Stimulated activated CD4-positive, alpha-beta T cell treated with anti-CD3 and anti-CD28 coated beads, TNF-alpha, amount 100 ng/mL, for 4 hours (primary cell): Measurements from ENCODE around the gene RSBN1.
"Not testable (repeated sequence)": the region's sequence is repeated elsewhere in the genome, so short reads cannot be mapped to it uniquely, and the experiment has no call there.

Source experiments
- DNase-seq, 3 experiments: peaks; one replicate each; pipeline ENCODE4 v3.0.0-alpha.2; 2020; ENCODE audit warnings: low read depth in 3 of 3

The RSBN1 gene

GRCh38 chr1:113782406-113782805 is 29.9 kb downstream of the RSBN1 start:
- DNase-seq, result no peak

- no peak for DNase-seq
Observed at GRCh38 chr1:113780374-113781146, 31.7 kb downstream of the RSBN1 start.

- DNase-seq, result no peak
Observed at GRCh38 chr1:113779542-113779941, 32.7 kb downstream of the RSBN1 start.

GRCh38 chr1:113777561-113777960 is 34.7 kb downstream of the RSBN1 start:
- no peak for DNase-seq

GRCh38 chr1:113770031-113770430 is 42.2 kb downstream of the RSBN1 start:
- DNase-seq, result no peak

GRCh38 chr1:113769601-113769970 is 42.7 kb downstream of the RSBN1 start:
- no peak for DNase-seq

- no peak for DNase-seq
Observed at GRCh38 chr1:113768916-113769600, 43.2 kb downstream of the RSBN1 start.

- no peak for DNase-seq
Observed at GRCh38 chr1:113765306-113766230, 46.7 kb downstream of the RSBN1 start.

GRCh38 chr1:113763661-113764060 is 48.6 kb downstream of the RSBN1 start:
- DNase-seq, result no peak

- DNase-seq, result no peak
Observed at GRCh38 chr1:113761937-113762336, 50.3 kb downstream of the RSBN1 start.

- no peak for DNase-seq
Observed at GRCh38 chr1:113760102-113761080, 51.9 kb downstream of the RSBN1 start.

- peak; percentile 8 to 39 (median 16) for DNase-seq
Observed at GRCh38 chr1:113759333-113760101, 52.8 kb downstream of the RSBN1 start, which contains the start of gene PHTF1. PHTF1 (minus strand) TSS chr1:113759486; CDS start chr1:113758703, 783 bp downstream.

- peak; percentile 15 to 43 (median 28) for DNase-seq
Observed at GRCh38 chr1:113758631-113759332, 53.5 kb downstream of the RSBN1 start.

GRCh38 chr1:113756461-113756860 is 55.8 kb downstream of the RSBN1 start:
- DNase-seq, result no peak

GRCh38 chr1:113753333-113753732 is 58.9 kb downstream of the RSBN1 start:
- DNase-seq, result not testable (repeated sequence)

- DNase-seq, result no peak
Observed at GRCh38 chr1:113751516-113751915, 60.8 kb downstream of the RSBN1 start.

GRCh38 chr1:113751114-113751513 is 61.2 kb downstream of the RSBN1 start:
- no peak for DNase-seq

- no peak for DNase-seq
Observed at GRCh38 chr1:113749402-113749801, 62.9 kb downstream of the RSBN1 start.

GRCh38 chr1:113747376-113747775 is 64.9 kb downstream of the RSBN1 start:
- DNase-seq, result no peak
